BLaER1 (cell line): Measurements from ENCODE around the gene OSBPL8.
"Not testable (repeated sequence)": the region's sequence is repeated elsewhere in the genome, so short reads cannot be mapped to it uniquely, and the experiment has no call there.

ENCODE experiments used
- H3K27ac ChIP-seq: shearing (Covaris generic); formaldehyde crosslinking; 2 replicates; pipeline ENCODE4 v1.8.1; 2022
- H3K27me3 ChIP-seq: shearing (Covaris generic); formaldehyde crosslinking; 2 replicates; pipeline ENCODE4 v1.8.1; 2022
- H3K36me3 ChIP-seq: shearing (Covaris generic); formaldehyde crosslinking; 2 replicates; pipeline ENCODE4 v1.8.1; 2022
- H3K4me1 ChIP-seq: shearing (Covaris generic); formaldehyde crosslinking; 2 replicates; pipeline ENCODE4 v1.8.1; 2022
- H3K4me2 ChIP-seq: shearing (Covaris generic); formaldehyde crosslinking; 2 replicates; pipeline ENCODE4 v1.8.1; 2022
- H3K4me3 ChIP-seq: shearing (Covaris generic); formaldehyde crosslinking; 2 replicates; pipeline ENCODE4 v1.8.1; 2022
- H3K9ac ChIP-seq: shearing (Covaris generic); formaldehyde crosslinking; 2 replicates; pipeline ENCODE4 v1.8.1; 2022
- H3K9me3 ChIP-seq: shearing (Covaris generic); formaldehyde crosslinking; 2 replicates; pipeline ENCODE4 v1.8.1; 2022
- H4K20me1 ChIP-seq: shearing (Covaris generic); formaldehyde crosslinking; 2 replicates; pipeline ENCODE4 v1.8.1; 2022
- Cebpa-rat ChIP-seq: shearing (Covaris generic); IDR thresholded peaks from 2 replicates; pipeline ENCODE4 v1.8.1; 2022

OSBPL8 gene

GRCh38 chr12:76533331-76533730, 26.2 kb downstream of the OSBPL8 start:
- Histone ChIP-seq H3K27ac (no peak overlapping the region), H3K36me3 (no peaks in the 10 kb centered on the region), H3K9ac (no peak overlapping the region), H3K4me2 (peak overlapping the region; percentile 34), H3K4me3 (no peak overlapping the region), H3K27me3 (no peaks in the 10 kb centered on the region), H3K9me3 (peaks cover 20% of the 10 kb centered on the region; the same call in 1 of the 2 replicates), H3K4me1 (peaks cover 14% of the 10 kb centered on the region), H4K20me1 (no peaks in the 10 kb centered on the region)
- no peak for TF ChIP-seq Cebpa-rat

GRCh38 chr12:76532520-76532919, 27.1 kb downstream of the OSBPL8 start:
- H3K9ac ChIP-seq = no peak overlapping the region
- peaks cover 14% of the 10 kb centered on the region for H3K4me1 ChIP-seq
- peaks cover 26% of the 10 kb centered on the region; the same call in 1 of the 2 replicates for H3K9me3 ChIP-seq
- no peaks in the 10 kb centered on the region for H3K27me3 ChIP-seq
- TF ChIP-seq Cebpa-rat = no peak
- H3K36me3 ChIP-seq = no peaks in the 10 kb centered on the region
- no peak overlapping the region for H3K27ac ChIP-seq
- no peak overlapping the region for H3K4me2 ChIP-seq
- no peak overlapping the region for H3K4me3 ChIP-seq
- no peaks in the 10 kb centered on the region for H4K20me1 ChIP-seq

- no peak overlapping the region for H3K27ac ChIP-seq
- TF ChIP-seq Cebpa-rat = no peak
- peaks cover 27% of the 10 kb centered on the region; the same call in 1 of the 2 replicates for H3K9me3 ChIP-seq
- no peaks in the 10 kb centered on the region for H3K36me3 ChIP-seq
- H3K4me2 ChIP-seq = no peak overlapping the region
- H3K4me1 ChIP-seq = peaks cover 14% of the 10 kb centered on the region
- no peaks in the 10 kb centered on the region for H4K20me1 ChIP-seq
- H3K4me3 ChIP-seq = no peak overlapping the region
- no peak overlapping the region for H3K9ac ChIP-seq
- no peaks in the 10 kb centered on the region for H3K27me3 ChIP-seq
Measured at GRCh38 chr12:76531056-76531455, 28.5 kb downstream of the OSBPL8 start.

- Histone ChIP-seq H3K4me3 (no peak overlapping the region), H3K4me2 (no peak overlapping the region), H3K4me1 (peaks cover 14% of the 10 kb centered on the region), H4K20me1 (no peaks in the 10 kb centered on the region), H3K9me3 (peaks cover 25% of the 10 kb centered on the region; the same call in 1 of the 2 replicates), H3K9ac (no peak overlapping the region), H3K27me3 (no peaks in the 10 kb centered on the region), H3K27ac (no peak overlapping the region), H3K36me3 (no peaks in the 10 kb centered on the region)
- no peak for TF ChIP-seq Cebpa-rat
Measured at GRCh38 chr12:76530516-76530915, 29.1 kb downstream of the OSBPL8 start.

GRCh38 chr12:76529226-76529918, 30.2 kb downstream of the OSBPL8 start:
- Histone ChIP-seq H3K36me3 (no peaks in the 10 kb centered on the region), H3K9me3 (peaks cover 21% of the 10 kb centered on the region; the same call in 1 of the 2 replicates), H3K4me3 (no peak overlapping the region), H3K27ac (no peak overlapping the region), H3K4me1 (peaks cover 14% of the 10 kb centered on the region), H3K4me2 (no peak overlapping the region), H3K9ac (no peak overlapping the region), H3K27me3 (no peaks in the 10 kb centered on the region), H4K20me1 (no peaks in the 10 kb centered on the region)
- TF ChIP-seq Cebpa-rat = no peak

GRCh38 chr12:76523408-76523807, 36.2 kb downstream of the OSBPL8 start:
- no peak overlapping the region for H3K4me2 ChIP-seq
- peaks cover 9% of the 10 kb centered on the region for H3K4me1 ChIP-seq
- no peak overlapping the region for H3K4me3 ChIP-seq
- no peak overlapping the region for H3K9ac ChIP-seq
- no peak for TF ChIP-seq Cebpa-rat
- H4K20me1 ChIP-seq = no peaks in the 10 kb centered on the region
- H3K27me3 ChIP-seq = no peaks in the 10 kb centered on the region
- peaks cover 40% of the 10 kb centered on the region for H3K9me3 ChIP-seq
- no peak overlapping the region for H3K27ac ChIP-seq
- 0 out of 2 replicates have a peak, but pooled peaks cover 4% of the 10 kb centered on the region for H3K36me3 ChIP-seq

GRCh38 chr12:76520348-76520747, 39.2 kb downstream of the OSBPL8 start:
- Histone ChIP-seq H3K4me3 (no peak overlapping the region), H3K27ac (no peak overlapping the region), H4K20me1 (no peaks in the 10 kb centered on the region), H3K36me3 (peaks cover 8% of the 10 kb centered on the region; the same call in 1 of the 2 replicates), H3K9me3 (peaks cover 47% of the 10 kb centered on the region), H3K9ac (no peak overlapping the region), H3K27me3 (no peaks in the 10 kb centered on the region), H3K4me2 (no peak overlapping the region), H3K4me1 (peaks cover 9% of the 10 kb centered on the region)
- no peak for TF ChIP-seq Cebpa-rat

GRCh38 chr12:76519538-76519937, 40.0 kb downstream of the OSBPL8 start:
- H3K27ac ChIP-seq = no peak overlapping the region
- no peak for TF ChIP-seq Cebpa-rat
- H3K36me3 ChIP-seq = peaks cover 13% of the 10 kb centered on the region; the same call in 1 of the 2 replicates
- peaks cover 9% of the 10 kb centered on the region for H3K4me1 ChIP-seq
- H3K9me3 ChIP-seq = peaks cover 55% of the 10 kb centered on the region
- no peaks in the 10 kb centered on the region for H4K20me1 ChIP-seq
- H3K9ac ChIP-seq = no peak overlapping the region
- peak overlapping the region; percentile 22; the same call in 1 of the 2 replicates for H3K4me2 ChIP-seq
- no peaks in the 10 kb centered on the region for H3K27me3 ChIP-seq
- no peak overlapping the region for H3K4me3 ChIP-seq

GRCh38 chr12:76518699-76519098, 40.9 kb downstream of the OSBPL8 start:
- no peaks in the 10 kb centered on the region for H3K27me3 ChIP-seq
- no peak overlapping the region for H3K4me3 ChIP-seq
- H3K27ac ChIP-seq = no peak overlapping the region
- peaks cover 13% of the 10 kb centered on the region; the same call in 1 of the 2 replicates for H3K36me3 ChIP-seq
- H3K4me2 ChIP-seq = no peak overlapping the region
- H3K9me3 ChIP-seq = peaks cover 64% of the 10 kb centered on the region
- H3K4me1 ChIP-seq = peaks cover 9% of the 10 kb centered on the region
- no peak overlapping the region for H3K9ac ChIP-seq
- H4K20me1 ChIP-seq = no peaks in the 10 kb centered on the region
- no peak for TF ChIP-seq Cebpa-rat

GRCh38 chr12:76515271-76515670, 44.3 kb downstream of the OSBPL8 start:
- Histone ChIP-seq H3K27ac (no peak overlapping the region), H3K36me3 (peaks cover 9% of the 10 kb centered on the region; the same call in 1 of the 2 replicates), H3K9ac (no peak overlapping the region), H3K9me3 (peaks cover 73% of the 10 kb centered on the region), H3K4me3 (no peak overlapping the region), H4K20me1 (no peaks in the 10 kb centered on the region), H3K4me2 (no peak overlapping the region), H3K27me3 (no peaks in the 10 kb centered on the region), H3K4me1 (peaks cover 28% of the 10 kb centered on the region)
- no peak for TF ChIP-seq Cebpa-rat

GRCh38 chr12:76511116-76511716, 48.4 kb downstream of the OSBPL8 start:
- H3K4me2 ChIP-seq = peak overlapping the region; percentile 43
- not testable (repeated sequence) for H3K27me3 ChIP-seq, H4K20me1 ChIP-seq, H3K9ac ChIP-seq, H3K36me3 ChIP-seq
- peaks cover 19% of the 10 kb centered on the region for H3K4me1 ChIP-seq
- 0 out of 2 replicates have a peak overlapping the region, but pooled peaks have one; percentile 22 for H3K4me3 ChIP-seq
- peaks cover 44% of the 10 kb centered on the region for H3K9me3 ChIP-seq
- H3K27ac ChIP-seq = peak overlapping the region; percentile 51
